Adipose tissue (tissue), 3 donors: ENCODE data around the gene MAFG. TPM values are rescaled to one million over a fixed set of nuclear protein-coding genes. Genes with fewer than 3 reads are reported as not detected.

ENCODE experiments used
- H3K27ac ChIP-seq: one replicate; pipeline ENCODE4 v1.5.1; 2013; ENCODE audit warnings: low read depth, low read length
- WGBS, 3 donors: extraction: QIAGEN DNeasy Blood & Tissue Kit; methylation state at CpG; one replicate each; pipeline ENCODE4 v1.1.7; 2013; 5-methylcytosine and 5-hydroxymethylcytosine counted together
- polyA plus RNA-seq, 3 donors: library from polyadenylated mRNA; stranded (reverse); fragments of 200-250 nt; gene quantifications; one replicate each; pipeline ENCODE4 v1.2.3, GENCODE V29; 2013
- donor health status: healthy with polysubstance abuse.
- donor health status: Bipolar disorder and iron deficiency.
- donor health status: healthy.

MAFG gene
- polyA plus RNA-seq, result 10 to 100 TPM in 2 of 3 donors, 1 to 10 TPM in 1; 5.2 to 13.9 (median 13.8) TPM

DNA sequence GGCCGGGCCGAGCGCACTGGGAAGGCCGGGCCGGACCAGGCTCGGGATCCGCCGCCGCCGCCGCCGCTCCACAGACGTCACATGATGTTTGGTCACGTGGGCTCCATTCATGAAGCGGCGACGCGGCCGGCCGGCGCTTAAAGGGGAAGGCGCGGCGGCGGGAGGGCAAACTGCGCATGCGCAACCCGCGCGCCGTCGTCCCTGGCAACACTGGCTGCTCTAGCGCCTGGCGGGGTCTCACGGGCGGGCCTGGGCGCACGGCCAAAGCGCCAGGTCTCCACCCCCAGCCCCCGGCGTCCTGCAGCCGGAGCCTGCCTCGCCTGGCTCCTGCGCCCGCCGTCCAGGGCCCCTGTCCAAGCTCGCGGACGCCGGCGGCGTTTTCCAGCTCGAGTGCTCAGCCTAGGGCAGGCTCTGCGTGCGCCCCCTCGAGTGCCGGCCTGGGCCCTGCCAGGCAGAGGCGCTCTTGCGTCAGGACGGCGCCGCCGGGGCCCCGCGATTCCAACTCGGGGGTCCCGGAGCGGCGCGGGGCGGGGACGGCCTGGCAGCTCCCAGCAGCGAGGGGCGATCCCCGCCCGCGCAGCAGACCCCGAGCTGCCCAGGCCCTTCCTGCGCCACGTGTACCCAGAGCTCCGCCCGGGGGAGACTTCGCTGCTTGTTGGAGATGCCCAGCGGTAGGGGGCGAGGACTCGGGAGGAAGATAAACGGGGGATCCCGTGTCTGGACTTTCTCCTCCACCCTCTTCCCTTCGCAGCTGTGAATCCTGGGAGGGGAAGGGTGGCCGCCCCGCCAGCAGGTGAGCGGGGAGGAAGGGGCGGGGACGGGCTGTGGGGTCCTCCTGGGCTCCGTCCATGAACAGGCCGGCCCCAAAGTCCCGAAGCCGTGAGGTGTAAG lies at the start of gene MAFG:
TSS of gene MAFG (minus strand) at position 83 of the 891 bp plus-strand sequence. CDS start 4,550 bp downstream, outside the sequence.
- H3K27ac ChIP-seq, result peak within 1 kb of the TSS; percentile 83
- WGBS, 3 donors, result 1% methylated on average over 76 to 98 of the region's 98 CpGs

DNA sequence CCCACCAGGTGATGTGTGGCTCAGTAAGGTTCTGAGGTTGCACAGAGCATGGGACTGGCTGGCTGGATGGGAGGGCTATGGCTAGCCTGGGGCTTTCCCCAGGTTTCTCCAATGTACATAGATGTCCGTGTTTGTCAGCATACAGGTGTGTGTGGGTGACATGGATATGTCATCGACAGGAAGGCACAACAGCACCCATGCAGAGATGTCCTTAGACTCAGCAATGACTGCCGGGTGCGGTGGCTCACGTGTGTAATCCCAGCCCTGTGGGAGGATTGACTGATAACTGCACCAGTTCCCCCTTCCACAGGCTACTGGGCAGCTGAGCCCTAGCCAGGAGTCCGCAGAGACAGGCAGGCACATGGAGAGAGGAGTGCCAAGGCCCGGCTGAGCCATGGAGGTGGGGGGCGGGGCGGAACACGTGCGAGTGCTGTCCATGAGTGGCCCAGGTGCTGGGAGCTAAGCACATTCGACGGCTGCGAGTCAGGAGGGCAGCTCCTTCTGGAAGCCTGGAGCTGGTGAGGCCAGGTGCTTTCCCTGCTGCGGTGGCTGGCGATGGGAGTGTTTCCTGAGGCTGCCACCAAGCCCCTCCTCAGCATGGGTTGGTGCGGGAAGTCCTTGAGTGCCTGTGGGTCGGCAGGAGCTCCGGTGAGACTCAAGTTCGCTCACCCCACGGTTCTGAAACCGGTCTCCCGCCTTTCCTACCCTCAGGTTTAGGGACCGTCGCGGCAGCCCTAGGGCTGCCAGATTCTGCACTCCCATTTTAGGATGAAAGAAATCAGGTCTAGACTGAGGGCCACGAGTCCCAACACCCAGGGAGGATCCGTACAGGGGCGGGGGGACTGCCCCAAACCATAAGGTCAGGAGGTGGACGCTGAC lies 49.0 kb upstream of the MAFG start:
- peak overlapping the region; percentile 74 for H3K27ac ChIP-seq
- 17 to 30% (median 25%) methylated on average over 26 to 30 of the region's 30 CpGs for WGBS, 3 donors

DNA sequence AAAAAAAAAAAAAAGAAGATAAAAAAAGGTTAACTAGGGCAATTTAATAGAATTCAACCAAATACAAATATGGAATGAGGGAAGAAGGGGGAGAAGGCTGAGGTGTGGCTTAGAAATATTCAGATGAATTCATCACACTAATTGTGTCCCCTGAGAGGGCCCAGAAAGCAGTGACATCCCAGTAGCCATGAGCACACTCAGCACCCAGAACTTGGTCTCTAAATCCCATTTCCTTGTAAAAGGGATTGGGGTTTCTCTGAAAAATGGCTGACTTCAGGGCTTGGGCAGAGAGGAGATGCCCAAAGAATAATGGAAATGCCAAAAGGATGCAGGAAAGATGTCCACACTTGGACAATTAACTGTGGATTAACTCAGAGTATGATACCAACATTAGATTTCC lies 45.9 kb upstream of the MAFG start:
- H3K27ac ChIP-seq, result no peak overlapping the region

DNA sequence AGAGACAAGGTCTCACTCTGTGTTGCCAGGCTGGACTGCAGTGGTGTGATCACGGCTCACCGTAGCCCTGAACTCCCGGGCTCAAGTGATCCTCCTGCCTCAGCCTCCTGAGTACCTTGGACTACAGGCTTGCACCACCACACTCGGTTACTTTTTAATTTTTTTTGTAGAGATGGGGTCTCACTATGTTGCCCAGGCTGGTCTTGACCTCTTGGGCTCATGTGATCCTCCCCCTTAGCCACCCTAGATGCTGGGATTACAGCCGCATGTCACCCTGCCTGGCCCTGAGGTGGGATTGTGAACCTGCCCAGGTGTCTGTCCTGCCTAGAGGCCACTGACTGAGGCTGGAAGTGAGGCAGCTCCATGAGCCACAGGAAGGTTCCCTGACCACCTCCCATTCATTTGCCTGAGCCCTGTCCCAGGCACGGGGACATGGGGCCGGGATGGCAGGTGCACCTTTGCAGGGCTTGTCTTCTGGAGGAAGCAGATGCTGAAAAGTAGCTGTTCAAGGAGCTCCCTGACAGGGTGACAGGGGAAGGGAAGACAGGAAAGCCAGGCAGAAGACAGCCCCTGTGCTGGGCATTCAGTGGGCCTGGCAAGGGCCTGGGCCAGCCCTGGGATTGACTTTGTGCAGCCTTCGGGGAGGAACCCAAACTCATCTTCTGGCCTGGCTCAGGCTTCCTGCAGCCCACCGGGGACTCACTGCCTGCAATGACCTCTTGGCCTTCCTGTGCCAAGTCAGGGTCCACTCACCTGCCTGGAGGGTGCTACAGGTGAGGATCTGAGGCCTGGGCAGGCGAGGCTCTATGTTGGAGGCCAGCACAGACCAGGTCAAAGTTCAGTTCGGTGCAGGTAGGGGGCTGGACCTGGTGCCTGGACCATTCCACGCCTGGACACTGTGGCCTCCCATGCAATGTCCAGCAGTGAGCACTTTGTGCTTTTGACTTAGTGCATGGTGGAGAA lies 41.6 kb upstream of the MAFG start:
- WGBS, 3 donors, result 83 to 89% (median 89%) methylated on average over 12 of the region's 12 CpGs
- H3K27ac ChIP-seq, result no peak overlapping the region

DNA sequence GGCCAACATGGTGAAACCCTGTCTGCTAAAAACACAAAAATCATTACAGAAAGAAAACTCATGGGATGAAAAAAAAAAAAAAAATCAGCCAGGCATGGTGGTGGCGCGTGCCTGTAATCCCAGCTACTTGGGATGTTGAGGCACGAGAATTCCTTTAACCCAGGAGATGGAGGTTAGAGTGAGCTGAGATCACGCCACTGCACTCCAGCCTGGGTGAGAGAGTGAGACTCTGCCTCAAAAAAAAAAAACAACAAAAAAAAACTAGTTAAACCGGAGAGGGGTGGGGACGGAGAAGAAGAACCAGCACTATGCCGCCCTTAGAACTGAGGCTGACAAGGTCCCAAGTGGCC lies 40.8 kb upstream of the MAFG start:
- 64 to 87% (median 83%) methylated on average over 7 of the region's 7 CpGs for WGBS, 3 donors
- H3K27ac ChIP-seq, result no peak overlapping the region

DNA sequence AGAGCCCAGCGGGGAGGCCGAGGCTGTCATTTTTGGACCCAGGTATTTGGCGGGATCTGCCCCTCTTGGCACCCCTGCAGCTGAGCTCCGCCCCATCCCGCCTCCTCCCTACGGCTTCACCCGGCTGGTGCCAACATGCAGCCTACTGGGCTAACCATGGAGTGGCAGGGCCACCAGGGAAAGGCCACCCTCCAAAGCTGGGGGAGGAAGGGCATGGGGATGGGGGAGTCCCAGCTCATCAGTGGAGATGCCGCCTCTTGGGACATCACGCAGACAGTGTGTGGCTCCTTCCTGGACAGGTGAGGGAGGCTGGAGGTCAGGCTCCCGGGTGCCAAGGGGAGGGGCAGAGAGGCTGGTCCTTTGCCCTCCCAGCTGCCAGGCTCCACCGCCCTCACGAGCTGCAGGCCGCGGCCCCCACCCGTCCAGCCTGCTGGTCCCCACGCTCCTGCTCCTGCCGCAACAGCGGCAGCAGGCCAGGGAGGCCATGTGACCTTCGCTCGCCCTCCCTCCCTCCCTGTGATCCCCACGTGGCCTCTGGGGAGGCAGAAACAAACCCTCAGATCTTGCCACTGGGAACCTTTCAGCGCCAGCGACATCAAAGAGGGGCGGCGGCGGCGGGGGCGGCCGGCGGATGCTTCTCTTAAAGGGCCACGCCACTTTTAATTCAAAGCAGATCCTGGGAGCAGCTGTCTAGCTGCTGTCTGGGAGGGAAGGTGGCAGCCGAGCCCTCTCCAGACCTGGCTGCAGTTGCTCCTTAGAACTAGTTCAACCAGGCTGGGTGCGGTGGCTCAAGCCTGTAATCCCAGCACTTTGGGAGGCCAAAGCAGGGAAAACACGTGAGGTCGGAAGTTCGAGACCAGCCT lies 40.2 kb upstream of the MAFG start:
- H3K27ac ChIP-seq, result no peak overlapping the region
- WGBS, 3 donors, result 11 to 13% (median 12%) methylated on average over 35 to 36 of the region's 36 CpGs

DNA sequence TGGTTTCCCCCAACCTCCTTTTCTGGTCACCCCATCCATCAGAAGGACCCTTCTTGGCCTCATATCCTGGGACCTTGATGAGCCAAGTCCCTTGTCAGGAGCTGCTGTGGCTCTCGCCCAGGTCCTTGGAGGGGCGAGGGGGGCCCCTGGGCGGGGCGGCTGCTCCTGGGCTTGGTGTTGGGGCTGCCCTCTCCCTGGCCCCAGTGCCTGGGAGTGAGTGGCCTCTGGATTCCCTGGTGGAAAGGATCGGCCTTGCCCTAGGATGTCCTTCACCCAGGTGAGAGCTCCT lies 39.7 kb upstream of the MAFG start:
- no peak overlapping the region for H3K27ac ChIP-seq
- WGBS, 3 donors, result 21 to 48% (median 27%) methylated on average over 5 of the region's 5 CpGs

DNA sequence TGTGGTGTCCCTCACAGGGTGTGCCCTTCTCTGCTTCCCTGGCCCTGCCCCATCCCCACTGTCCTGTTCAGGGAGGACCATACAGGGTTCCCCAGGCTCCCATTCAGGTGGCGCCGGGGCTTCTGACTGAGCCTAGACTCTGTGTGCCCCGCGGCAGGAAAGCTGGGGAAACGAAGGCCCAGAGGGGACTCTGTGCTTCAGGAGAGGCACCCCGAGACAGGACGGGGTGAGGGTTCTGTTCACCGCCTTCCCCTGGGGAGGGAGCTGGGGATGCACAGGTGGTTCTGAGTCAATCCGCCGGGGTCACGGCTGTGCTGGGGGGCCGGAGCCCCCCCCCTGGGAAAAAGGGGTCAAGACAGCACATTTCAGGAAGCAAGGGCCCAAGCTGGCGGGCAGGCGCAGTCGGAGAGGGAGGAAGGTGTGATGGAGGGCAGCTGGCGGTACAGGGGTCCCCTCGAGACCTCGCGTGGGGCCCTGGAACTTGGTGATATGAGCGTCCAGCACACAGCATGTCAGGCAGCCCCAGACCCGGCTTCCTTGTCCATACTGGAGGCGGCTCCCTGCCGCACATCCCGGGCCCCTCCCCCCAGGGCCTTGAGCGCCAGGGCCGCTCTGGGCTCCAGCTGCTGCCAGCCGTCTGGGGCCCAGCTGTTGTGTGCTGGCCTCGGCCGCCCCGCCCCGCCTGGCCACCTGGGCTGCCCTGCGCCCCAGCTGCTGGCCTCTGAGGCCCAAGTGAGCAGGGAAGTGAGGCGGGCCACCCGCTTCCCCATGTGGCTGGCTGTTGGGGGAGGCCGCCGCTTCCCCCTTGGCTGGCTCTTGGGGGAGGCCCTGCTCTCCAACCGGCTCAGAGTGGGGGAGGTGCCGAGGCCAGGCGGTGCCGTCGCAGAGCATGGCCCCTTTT lies 39.1 kb upstream of the MAFG start:
- no peak overlapping the region for H3K27ac ChIP-seq
- WGBS, 3 donors, result 27 to 60% (median 39%) methylated on average over 31 to 41 of the region's 41 CpGs

DNA sequence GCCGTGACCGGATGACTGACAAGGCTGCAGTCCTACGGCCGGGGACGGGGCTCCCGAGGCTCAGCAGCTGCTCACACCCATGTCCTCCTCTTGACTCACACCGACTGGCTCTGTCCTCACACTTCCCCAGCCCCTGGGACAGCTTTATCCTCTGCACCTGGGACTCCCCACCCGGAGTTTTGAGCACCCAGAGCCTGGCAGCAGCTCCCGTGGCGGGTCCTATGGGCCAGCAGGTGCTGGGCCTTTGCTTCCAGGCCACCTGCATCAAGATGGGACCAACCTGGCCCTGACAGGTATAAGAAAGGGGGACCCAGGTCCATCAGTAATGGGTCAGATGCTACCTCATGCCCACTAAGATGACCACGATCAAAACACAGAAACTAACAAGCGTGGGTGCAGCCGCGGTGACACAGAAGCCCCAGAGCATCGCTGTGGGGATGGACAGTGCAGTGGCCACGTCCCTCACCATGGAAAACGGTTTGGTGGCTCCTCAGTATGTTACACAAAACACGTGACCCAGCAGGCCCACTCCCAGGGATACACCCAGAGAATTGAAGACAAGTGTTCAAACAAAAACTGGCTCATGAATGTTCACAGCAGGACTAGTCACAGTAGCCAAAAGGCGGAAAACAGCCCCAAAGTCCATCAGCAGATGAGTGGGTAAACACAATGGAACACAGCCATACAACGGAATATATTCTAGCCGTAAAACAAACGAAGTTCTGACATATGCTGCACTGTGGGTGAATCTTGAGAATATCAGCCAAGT lies 36.7 kb upstream of the MAFG start:
- no peak overlapping the region for H3K27ac ChIP-seq
- 67 to 77% (median 74%) methylated on average over 22 of the region's 22 CpGs for WGBS, 3 donors

DNA sequence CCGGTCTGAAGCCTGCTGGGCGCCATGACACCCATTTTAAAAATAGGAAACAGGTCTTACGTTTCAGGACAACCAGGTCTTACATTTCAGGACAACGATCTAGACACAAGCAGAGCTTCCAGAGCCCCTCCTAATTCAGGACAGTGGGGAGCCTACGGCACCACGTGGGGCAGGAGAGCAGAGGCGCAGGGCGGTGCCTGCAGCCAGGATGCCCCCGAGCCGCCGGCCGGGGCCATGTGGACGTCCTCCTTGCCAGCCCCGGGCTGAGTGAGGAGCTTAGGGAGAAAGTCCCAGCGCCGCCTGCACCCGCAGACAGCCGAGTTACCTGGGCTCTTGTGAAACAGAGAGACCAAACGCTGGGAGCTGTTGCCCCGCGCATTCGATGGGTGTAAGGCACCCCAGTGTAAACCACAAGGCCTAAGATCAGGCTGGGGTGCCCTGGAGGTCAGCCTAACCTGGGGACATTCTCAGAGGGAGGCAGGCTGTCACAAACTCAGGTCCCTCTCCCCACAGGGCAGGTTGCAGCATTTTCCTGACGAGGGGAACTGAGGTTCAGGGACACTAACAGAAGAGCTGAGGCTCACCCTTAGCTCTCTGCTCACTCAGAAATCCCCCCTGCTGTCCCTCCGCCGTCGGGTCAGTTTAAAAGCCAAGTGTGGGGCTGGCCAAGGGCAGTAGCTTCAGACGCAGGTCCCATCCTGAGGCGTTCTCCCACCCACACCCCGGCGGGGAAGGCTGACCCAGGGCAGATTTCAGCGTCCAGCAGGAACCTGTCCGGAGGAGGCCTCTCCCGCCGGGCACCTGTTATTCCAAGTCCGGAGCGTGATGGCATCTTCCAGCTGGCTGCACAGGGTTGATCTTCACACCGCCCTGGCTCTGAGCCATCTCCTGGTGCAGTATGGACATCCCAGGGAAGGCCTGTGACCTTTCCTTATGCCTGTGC lies 35.2 kb upstream of the MAFG start:
- no peak overlapping the region for H3K27ac ChIP-seq
- WGBS, 3 donors, result 63 to 69% (median 68%) methylated on average over 37 of the region's 37 CpGs

DNA sequence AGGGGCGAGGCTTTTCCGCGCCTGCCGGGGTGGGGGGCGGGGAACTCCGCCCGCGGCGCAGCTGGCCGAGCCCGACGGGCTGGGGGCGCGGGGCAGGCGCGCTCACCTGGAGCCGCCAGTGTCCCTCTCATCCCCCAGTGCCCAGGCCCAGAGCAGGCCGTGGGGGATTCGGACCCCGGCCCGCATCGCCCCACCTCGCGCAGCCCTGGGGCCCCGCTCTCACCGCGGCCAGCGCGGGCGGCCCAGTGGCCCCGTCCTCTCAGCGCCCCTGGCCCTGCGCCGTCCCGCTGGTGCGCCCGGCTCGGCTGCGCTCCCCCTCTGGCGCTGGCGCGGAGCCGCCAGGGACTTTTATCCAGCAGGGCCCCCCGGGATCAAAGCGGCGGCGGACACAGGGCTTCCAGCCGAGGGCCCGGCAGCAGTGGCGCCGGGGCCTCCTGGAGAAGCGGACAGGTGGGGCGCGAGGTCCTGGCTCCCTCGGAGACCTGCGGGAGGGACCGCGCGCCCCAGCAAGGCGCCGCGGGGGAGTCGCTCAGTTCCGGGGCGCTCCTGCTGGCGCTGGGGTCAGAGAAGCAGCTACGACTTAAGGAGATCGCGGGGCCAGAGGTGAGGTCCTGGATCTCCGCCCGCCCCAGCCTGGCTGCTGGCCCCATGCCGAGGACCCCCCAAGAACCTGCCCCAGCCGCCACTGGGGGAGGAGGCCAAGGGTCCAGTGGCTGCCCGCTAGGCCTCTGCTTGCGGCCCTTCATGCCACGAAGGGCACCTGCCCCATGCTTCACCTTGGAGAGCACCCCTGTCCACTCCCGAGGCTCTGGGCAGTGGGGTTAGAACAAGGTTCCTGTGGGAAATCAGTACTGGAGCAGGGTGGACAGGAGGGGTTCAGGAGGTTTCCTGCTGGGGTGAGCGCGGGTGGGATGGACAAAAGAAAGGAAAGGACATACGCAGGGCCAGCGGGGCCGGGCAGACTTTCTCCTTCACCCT lies 34.3 kb upstream of the MAFG start:
- no peak overlapping the region for H3K27ac ChIP-seq
- 14 to 26% (median 16%) methylated on average over 49 to 81 of the region's 82 CpGs for WGBS, 3 donors

DNA sequence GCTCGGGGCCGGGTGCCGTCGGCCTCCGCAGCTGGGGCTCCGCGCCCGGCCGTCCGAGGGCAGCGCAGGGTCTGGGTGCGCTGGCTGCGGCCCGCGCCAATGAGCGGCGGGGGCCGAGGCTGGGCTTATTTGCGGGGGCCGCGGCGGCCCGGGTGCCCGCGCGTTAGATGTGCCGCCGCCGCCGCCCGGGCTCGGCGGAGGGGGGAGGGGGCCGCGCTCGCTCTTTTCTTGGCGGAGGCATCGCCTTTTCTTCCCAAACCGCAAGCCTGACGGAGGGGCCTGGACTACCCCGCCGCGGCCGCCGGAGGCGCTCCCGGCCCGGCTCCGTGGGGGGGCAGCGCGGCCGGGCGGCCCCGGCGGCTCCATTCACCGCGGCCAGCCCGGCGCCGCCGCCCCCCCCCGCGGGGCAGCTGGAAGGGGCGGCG lies 33.6 kb upstream of the MAFG start, which contains the start of gene NOTUM:
TSS of gene NOTUM (minus strand) at position 101 of the 425 bp plus-strand sequence. CDS start 278 bp downstream, outside the sequence.
- no peak within 1 kb of the TSS for H3K27ac ChIP-seq
- 0 to 1% (median 1%) methylated on average over 12 to 61 of the region's 65 CpGs for WGBS, 3 donors

DNA sequence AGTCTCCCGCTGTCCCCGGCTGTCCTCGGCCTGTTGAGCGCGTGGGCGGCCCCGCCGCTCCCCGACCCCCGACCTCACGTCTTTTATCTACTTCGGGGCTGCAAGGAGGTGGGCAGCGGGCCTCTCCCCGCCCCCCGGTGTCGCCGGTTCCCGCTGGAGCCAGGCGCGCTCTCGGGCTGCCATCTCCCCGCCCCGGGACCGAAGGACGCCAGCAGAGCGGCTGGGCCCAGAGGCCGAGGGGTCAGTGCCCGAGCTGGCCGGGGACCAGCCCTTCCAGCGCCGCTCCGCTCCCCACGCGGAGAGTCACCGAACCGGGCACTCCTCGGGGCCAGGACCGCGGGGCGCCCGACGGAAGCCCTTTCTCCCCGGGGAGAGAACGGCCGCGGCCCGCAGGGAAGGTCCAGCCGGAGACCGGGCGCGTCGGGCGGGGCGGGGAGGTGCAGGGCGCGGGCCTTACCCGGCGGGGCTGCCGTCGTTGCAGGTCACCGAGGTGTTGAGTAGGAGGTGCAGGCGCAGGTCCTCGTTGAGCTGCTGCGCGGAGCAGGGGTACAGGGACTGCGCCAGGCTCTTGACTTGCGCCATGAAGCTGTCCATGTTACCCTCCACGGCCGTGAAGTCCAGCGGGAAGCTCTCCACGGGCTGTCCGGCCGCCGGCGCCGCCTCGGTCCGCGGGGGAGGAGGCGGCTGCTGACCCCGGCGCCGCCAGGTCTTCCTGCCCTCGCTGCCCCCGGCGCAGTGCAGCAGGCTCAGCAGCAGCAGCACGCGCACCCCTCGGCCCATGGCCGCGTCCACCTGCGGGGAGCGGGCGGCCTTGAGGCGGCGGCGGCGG lies 32.8 kb upstream of the MAFG start:
- no peak overlapping the region for H3K27ac ChIP-seq
- WGBS, 3 donors, result 1 to 3% (median 3%) methylated on average over 72 to 96 of the region's 98 CpGs
